Calu3 (cell line): ENCODE measurements around the gene TENM3. TPM values are rescaled to one million over a fixed set of nuclear protein-coding genes. Genes with fewer than 3 reads are reported as not detected.

ENCODE experiments used
- BruUV-seq: library from RNA; stranded (reverse); fragments of 400-500 nt; replicated peaks from 2 replicates; lab custom pipeline; 2021; lab: Mats Ljungman, UMichigan
- CTCF ChIA-PET: fragments of 300-600 bp; sonication (Branson Sonifier 250); formaldehyde crosslinking; loops from one replicate; lab custom pipeline; 2022; ENCODE audit warnings: antibody characterized with exemption; lab: Charles Lee
- DNase-seq: peaks from one replicate; pipeline ENCODE4 v3.0.0; 2022
- H3K27ac Mint-ChIP-seq: one replicate; pipeline ENCODE4 v1.8.0; 2022; ENCODE audit warnings: mixed read lengths; ENCODE audit not compliant: unreplicated experiment
- H3K27me3 Mint-ChIP-seq: one replicate; pipeline ENCODE4 v1.8.0; 2022; ENCODE audit warnings: mixed read lengths; ENCODE audit not compliant: unreplicated experiment
- H3K36me3 Mint-ChIP-seq: one replicate; pipeline ENCODE4 v1.8.0; 2022; ENCODE audit warnings: mild to moderate bottlenecking, moderate library complexity, mixed read lengths; ENCODE audit not compliant: insufficient read depth, unreplicated experiment
- H3K4me1 Mint-ChIP-seq: one replicate; pipeline ENCODE4 v1.8.0; 2022; ENCODE audit warnings: mild to moderate bottlenecking, low read depth, mixed read lengths; ENCODE audit not compliant: unreplicated experiment
- H3K4me3 Mint-ChIP-seq: one replicate; pipeline ENCODE4 v1.8.0; 2022; ENCODE audit warnings: mild to moderate bottlenecking, low read depth, moderate library complexity, mixed read lengths; ENCODE audit not compliant: unreplicated experiment
- H3K9me3 Mint-ChIP-seq: one replicate; pipeline ENCODE4 v1.8.0; 2022; ENCODE audit warnings: low read depth, mixed read lengths; ENCODE audit not compliant: unreplicated experiment
- intact Hi-C: fragments of 100-400 bp; cut with micrococcal nuclease; formaldehyde crosslinking; loops from one replicate; pipeline ENCODE4 v1.10.0; 2022; ENCODE audit not compliant: unreplicated experiment
- total RNA-seq: library from RNA; stranded (reverse); gene quantifications from 2 replicates; pipeline ENCODE4 v1.2.3, GENCODE V29; 2022
- TF ChIP-seq, protein P1 (sequence below): fragments of 200-600 bp; IDR thresholded peaks from one replicate; pipeline ENCODE4 v1.8.0; 2022; ENCODE audit warnings: antibody characterized with exemption; ENCODE audit not compliant: unreplicated experiment

Gene TENM3
- total RNA-seq, 1 experiment from 2014 or later, result 5.9 TPM

GRCh38 chr4:182486881-182487280 is 243.7 kb downstream of the TENM3 start:
- Mint-ChIP-seq H3K27me3 (no peaks in the 10 kb centered on the region), H3K4me1 (no peaks in the 10 kb centered on the region), H3K27ac (no peak overlapping the region), H3K4me3 (no peak overlapping the region), H3K36me3 (no peaks in the 10 kb centered on the region), H3K9me3 (peaks cover 7% of the 10 kb centered on the region)
- TF ChIP-seq, protein P1, sequence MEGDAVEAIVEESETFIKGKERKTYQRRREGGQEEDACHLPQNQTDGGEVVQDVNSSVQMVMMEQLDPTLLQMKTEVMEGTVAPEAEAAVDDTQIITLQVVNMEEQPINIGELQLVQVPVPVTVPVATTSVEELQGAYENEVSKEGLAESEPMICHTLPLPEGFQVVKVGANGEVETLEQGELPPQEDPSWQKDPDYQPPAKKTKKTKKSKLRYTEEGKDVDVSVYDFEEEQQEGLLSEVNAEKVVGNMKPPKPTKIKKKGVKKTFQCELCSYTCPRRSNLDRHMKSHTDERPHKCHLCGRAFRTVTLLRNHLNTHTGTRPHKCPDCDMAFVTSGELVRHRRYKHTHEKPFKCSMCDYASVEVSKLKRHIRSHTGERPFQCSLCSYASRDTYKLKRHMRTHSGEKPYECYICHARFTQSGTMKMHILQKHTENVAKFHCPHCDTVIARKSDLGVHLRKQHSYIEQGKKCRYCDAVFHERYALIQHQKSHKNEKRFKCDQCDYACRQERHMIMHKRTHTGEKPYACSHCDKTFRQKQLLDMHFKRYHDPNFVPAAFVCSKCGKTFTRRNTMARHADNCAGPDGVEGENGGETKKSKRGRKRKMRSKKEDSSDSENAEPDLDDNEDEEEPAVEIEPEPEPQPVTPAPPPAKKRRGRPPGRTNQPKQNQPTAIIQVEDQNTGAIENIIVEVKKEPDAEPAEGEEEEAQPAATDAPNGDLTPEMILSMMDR, result no peak
- DNase-seq, result no peak
- intact Hi-C loops, result no loop called here
- CTCF ChIA-PET, result no interaction called here
- BruUV-seq, result no TSS peak

GRCh38 chr4:182488896-182489295 is 245.7 kb downstream of the TENM3 start:
- DNase-seq, result no peak
- H3K9me3 Mint-ChIP-seq, result peaks cover 7% of the 10 kb centered on the region
- CTCF ChIA-PET, result no interaction called here
- H3K27me3 Mint-ChIP-seq, result no peaks in the 10 kb centered on the region
- TF ChIP-seq, protein P1, result no peak
- BruUV-seq, result no TSS peak
- intact Hi-C loops, result no loop called here
- H3K36me3 Mint-ChIP-seq, result no peaks in the 10 kb centered on the region
- H3K4me3 Mint-ChIP-seq, result no peak overlapping the region
- H3K4me1 Mint-ChIP-seq, result no peaks in the 10 kb centered on the region
- H3K27ac Mint-ChIP-seq, result no peak overlapping the region

GRCh38 chr4:182489607-182490006 is 246.4 kb downstream of the TENM3 start:
- Mint-ChIP-seq H3K36me3 (no peaks in the 10 kb centered on the region), H3K27me3 (no peaks in the 10 kb centered on the region), H3K27ac (no peak overlapping the region), H3K4me3 (no peak overlapping the region), H3K4me1 (no peaks in the 10 kb centered on the region), H3K9me3 (peaks cover 7% of the 10 kb centered on the region)
- BruUV-seq, result no TSS peak
- TF ChIP-seq, protein P1, result no peak
- intact Hi-C loops, result no loop called here
- no peak for DNase-seq
- CTCF ChIA-PET, result no interaction called here

GRCh38 chr4:182491719-182492118 is 248.5 kb downstream of the TENM3 start:
- TF ChIP-seq, protein P1, result no peak
- no TSS peak for BruUV-seq
- H3K9me3 Mint-ChIP-seq, result peaks cover 3% of the 10 kb centered on the region
- CTCF ChIA-PET, result interaction anchor here (0.8 kb wide), 1 partner anchor 12 kb away, joined by 3 read pairs; no protein-coding TSS in a partner anchor
- H3K4me3 Mint-ChIP-seq, result no peak overlapping the region
- intact Hi-C loops, result no loop called here
- no peaks in the 10 kb centered on the region for H3K36me3 Mint-ChIP-seq
- H3K27ac Mint-ChIP-seq, result no peak overlapping the region
- H3K4me1 Mint-ChIP-seq, result no peaks in the 10 kb centered on the region
- DNase-seq, result no peak
- no peaks in the 10 kb centered on the region for H3K27me3 Mint-ChIP-seq
